GM19043 (cell line): ENCODE measurements around the gene OR2V2.
"Not testable (repeated sequence)": the region's sequence is repeated elsewhere in the genome, so short reads cannot be mapped to it uniquely, and the experiment has no call there.

Experiments used
- ATAC-seq: cut with Tn5 transposase; IDR thresholded peaks from one replicate; pipeline ENCODE4 v1.9.1; 2021; ENCODE audit warnings: low read depth; ENCODE audit not compliant: unreplicated experiment

The OR2V2 gene

GRCh38 chr5:181140766-181141165 is 6.6 kb upstream of the OR2V2 start:
- no peak for ATAC-seq

GRCh38 chr5:181142054-181142453 is 5.3 kb upstream of the OR2V2 start:
- ATAC-seq, result no peak

- ATAC-seq, result no peak
Measured at GRCh38 chr5:181145133-181145532, 2.3 kb upstream of the OR2V2 start.

- ATAC-seq, result no peak
Measured at GRCh38 chr5:181149355-181149754, 2.0 kb downstream of the OR2V2 start.

GRCh38 chr5:181149806-181150733 is 2.7 kb downstream of the OR2V2 start:
- peak; percentile 61 for ATAC-seq

- no peak for ATAC-seq
Measured at GRCh38 chr5:181151146-181151545, 3.8 kb downstream of the OR2V2 start.

DNA sequence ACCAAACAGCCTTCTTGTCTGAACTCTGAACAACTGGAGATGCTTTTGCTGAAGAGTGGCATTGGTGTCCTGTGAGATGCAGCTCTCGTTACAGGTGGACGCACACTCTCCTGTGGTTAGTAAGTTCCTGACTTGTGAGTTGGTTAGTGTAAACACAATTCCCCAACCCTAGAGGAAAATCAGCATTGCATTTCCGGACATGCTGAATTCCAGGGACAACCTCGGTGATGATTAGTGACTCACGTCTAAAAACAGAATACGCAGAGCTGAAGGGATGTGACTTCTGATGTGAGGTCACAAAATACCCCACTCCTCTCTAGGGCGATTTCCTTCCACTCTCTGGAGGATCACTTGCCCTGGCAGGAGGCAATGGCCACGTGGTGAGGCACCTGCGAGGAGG is 5.0 kb downstream of the OR2V2 start:
- no peak for ATAC-seq

DNA sequence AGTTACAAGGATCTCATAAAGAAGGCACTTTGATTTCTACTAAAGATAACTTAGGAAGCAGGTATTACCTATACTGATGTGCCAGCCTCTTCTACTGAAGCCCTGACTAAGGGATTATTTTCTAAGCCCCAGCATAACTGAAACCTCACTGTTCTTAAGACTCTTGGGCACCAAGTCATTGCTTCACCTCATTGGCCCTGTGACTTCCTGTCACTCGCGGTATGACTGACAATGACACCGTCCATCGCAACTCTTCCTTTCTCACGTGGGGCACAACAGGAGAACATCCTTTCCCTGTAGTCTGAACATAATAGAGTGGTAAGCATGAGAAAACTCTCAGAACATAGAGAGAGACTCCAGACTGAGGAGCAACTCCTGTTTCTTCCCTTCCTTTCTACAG is 6.4 kb downstream of the OR2V2 start:
- no peak for ATAC-seq

- ATAC-seq, result no peak
Measured at GRCh38 chr5:181156758-181157157, 9.4 kb downstream of the OR2V2 start.

- no peak for ATAC-seq
Measured at GRCh38 chr5:181158869-181159268, 11.5 kb downstream of the OR2V2 start.

- ATAC-seq, result peak; percentile 73
Measured at GRCh38 chr5:181159286-181160151, 12.1 kb downstream of the OR2V2 start.

DNA sequence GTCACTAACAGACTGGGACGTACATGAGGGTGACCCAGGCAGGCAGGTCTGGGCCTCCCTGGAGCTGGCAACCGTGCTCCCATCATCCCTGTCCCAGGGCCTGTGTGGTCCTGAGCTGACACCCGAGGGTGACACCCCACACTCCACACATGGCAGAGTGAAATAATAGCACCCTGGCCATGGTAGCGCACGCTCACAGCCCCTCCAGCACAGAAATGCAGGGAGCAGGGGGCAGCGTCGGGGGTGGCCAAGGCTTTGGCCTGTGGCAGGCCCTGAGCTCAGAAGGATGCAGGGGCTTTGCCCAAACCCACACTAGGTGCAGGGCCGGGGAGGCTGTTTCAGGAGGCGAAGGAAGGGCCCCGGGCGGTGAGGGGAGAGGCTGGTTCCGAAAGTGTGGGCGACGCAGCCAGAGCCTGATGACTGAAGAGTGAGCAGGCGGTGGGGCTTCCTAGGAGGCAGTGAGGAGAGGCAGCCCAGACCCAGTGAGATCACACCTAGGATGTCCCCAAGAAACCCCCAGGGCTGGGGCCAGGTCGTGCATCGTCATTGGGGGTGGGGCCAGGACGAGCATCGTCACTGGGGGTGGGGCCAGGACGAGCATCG is 12.9 kb downstream of the OR2V2 start:
- no peak for ATAC-seq

DNA sequence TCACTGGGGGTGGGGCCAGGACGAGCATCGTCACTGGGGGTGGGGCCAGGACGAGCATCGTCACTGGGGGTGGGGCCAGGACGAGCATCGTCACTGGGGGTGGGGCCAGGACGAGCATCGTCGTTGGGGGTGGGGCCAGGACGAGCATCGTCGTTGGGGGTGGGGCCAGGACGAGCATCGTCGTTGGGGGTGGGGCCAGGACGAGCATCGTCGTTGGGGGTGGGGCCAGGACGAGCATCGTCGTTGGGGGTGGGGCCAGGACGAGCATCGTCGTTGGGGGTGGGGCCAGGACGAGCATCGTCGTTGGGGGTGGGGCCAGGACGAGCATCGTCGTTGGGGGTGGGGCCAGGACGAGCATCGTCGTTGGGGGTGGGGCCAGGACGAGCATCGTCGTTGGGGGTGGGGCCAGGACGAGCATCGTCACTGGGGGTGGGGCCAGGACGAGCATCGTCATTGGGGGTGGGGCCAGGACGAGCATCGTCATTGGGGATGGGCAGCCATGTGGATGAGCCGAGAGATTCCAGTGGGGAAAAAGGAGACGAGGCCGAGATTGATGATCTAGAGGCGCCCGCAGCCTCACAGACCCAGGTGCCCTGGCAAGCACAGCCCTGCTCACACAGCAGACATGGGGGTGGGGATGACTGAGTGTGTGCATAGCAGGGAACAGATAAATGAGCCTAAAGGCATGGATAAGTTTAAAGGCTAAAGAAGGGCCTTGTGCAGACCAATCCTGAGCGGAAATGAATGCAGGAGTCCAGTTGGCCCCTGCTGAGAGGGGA is 13.6 kb downstream of the OR2V2 start:
- ATAC-seq, result not testable (repeated sequence)

- no peak for ATAC-seq
Measured at GRCh38 chr5:181161534-181162175, 14.3 kb downstream of the OR2V2 start.

DNA sequence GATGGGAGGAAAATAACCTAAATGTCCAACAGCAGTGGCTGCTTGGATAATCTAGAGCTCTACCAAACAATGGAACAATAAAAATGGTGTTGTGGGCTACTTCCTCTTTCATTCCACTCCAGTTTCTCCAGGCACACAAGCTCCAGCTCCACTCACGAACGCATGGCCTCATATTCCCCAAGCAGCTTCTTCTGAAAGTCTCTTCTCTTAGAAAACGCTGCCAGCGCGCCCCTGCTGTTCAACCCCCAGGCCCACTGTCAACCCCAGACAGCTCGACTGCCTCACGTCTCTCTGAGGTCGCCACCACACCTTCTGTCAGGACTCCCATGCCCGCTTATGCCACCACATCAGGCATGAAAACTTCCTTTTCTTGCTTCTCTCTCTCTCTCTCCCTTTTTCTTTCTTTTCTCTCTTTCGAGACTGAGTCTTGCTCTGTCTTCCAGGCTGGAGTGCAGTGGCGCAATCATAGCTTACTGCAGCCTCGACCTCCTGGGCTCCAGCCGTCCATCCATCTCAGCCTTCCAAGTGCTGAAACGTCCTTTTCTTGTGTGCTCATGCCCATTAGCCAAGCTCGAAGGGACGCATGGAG is 16.2 kb downstream of the OR2V2 start:
- ATAC-seq, result no peak

GRCh38 chr5:181164076-181164952 is 16.9 kb downstream of the OR2V2 start:
- no peak for ATAC-seq

DNA sequence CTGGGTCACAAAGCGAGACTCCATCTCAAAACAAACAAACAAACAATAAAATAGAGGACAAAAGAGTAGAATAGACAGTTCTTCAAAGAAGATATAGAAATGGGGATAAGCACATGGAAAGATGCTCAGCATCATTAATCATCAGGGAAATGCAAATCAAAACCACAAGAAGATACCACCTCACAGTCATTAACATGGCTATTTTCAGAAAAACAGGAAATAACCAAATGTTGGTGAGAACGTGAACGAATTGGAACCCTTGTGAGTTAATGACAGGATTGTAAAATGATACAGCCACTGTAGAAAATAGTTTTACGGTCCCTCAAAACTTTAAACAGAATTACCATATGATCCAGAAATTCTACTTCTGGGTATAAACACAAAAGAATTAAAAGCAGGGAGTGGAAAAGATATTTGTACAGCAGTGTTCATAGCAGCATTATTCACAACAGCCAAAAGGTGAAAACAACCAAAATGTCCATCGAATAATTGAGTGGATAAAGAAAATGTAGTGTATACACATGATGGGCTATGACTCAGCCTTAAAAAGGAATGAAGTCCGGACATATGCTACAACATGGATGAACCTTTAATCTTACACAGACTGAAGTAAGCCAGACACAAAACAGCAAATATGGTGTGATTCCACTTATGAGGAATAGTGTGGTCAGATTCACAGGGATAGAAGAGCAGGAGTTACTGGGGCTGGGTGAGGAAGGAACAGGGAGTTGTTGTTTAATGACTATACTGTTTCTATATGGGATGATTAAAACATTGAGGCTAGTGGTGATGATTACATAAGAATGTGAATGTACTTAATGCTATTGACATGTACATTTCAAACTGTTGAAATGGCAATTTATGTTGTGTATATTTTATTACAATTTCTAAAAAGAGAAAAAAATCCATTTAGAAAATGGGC is 19.7 kb downstream of the OR2V2 start:
- no peak for ATAC-seq
